ENCODE results near the gene CACNG1. TPM values are rescaled to one million over a fixed set of nuclear protein-coding genes. Genes with fewer than 3 reads are reported as not detected.

CACNG1 gene
- total RNA-seq, 1 experiment from 2014 or later: not detected

DNA sequence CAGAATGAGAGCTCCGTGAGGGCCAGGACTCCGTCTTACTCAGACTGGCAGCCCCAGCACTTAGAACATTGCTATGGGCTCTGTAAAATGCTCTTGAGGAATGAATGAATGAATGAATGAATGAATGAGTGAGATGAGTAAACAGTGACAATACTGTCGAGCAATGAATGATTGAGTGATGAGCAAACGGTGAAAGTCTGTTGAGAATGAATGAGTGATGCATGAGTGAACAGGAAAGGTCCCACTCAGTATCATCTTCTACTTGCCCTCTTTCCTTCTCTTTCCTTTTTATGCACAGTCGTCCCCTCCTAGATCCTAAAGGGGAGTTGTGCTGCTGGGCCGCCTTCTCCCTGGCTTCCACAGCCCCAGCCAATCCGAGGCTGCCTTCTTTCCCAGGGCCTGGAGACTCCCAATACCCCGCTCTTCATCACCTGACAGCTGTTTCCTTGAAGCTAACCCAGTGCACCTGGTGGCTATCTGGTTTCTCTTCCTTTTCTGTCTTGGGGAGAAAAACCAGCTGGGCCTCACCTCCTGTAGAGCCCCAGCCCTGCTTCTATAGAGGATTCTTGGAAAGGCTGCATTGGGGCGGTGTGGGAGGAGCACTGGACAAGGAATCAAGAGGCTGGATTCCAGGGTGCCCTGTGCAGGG is 32.7 kb upstream of the CACNG1 start:
- no TSS peak for BruUV-seq (replicated peaks)
- DNase-seq (ENCODE audit: unreplicated experiment): no peak
- no peaks in the 10 kb centered on the region for H3K9me3 Mint-ChIP-seq (ENCODE audit: unreplicated experiment)
- H3K4me1 Mint-ChIP-seq (ENCODE audit: insufficient read depth, unreplicated experiment): no peaks in the 10 kb centered on the region
- TF ChIP-seq, protein P1, sequence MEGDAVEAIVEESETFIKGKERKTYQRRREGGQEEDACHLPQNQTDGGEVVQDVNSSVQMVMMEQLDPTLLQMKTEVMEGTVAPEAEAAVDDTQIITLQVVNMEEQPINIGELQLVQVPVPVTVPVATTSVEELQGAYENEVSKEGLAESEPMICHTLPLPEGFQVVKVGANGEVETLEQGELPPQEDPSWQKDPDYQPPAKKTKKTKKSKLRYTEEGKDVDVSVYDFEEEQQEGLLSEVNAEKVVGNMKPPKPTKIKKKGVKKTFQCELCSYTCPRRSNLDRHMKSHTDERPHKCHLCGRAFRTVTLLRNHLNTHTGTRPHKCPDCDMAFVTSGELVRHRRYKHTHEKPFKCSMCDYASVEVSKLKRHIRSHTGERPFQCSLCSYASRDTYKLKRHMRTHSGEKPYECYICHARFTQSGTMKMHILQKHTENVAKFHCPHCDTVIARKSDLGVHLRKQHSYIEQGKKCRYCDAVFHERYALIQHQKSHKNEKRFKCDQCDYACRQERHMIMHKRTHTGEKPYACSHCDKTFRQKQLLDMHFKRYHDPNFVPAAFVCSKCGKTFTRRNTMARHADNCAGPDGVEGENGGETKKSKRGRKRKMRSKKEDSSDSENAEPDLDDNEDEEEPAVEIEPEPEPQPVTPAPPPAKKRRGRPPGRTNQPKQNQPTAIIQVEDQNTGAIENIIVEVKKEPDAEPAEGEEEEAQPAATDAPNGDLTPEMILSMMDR (IDR thresholded peaks at IDR 0.05; ENCODE audit: unreplicated experiment): no peak
- H3K27ac Mint-ChIP-seq (ENCODE audit: low read depth, unreplicated experiment): no peak overlapping the region
- POLR2A ChIA-PET: no interaction called here
- H3K27me3 Mint-ChIP-seq (ENCODE audit: insufficient read depth, unreplicated experiment): peaks cover 66% of the 10 kb centered on the region
- intact Hi-C loops (cut with micrococcal nuclease): no loop called here
- no peak overlapping the region for H3K4me3 Mint-ChIP-seq (ENCODE audit: unreplicated experiment)
- CTCF ChIA-PET: interaction anchor here (0.6 kb wide), 1 partner anchor 14 kb away, joined by 3 read pairs; no protein-coding TSS in a partner anchor
- no peaks in the 10 kb centered on the region for H3K36me3 Mint-ChIP-seq (ENCODE audit: insufficient read depth, unreplicated experiment)

DNA sequence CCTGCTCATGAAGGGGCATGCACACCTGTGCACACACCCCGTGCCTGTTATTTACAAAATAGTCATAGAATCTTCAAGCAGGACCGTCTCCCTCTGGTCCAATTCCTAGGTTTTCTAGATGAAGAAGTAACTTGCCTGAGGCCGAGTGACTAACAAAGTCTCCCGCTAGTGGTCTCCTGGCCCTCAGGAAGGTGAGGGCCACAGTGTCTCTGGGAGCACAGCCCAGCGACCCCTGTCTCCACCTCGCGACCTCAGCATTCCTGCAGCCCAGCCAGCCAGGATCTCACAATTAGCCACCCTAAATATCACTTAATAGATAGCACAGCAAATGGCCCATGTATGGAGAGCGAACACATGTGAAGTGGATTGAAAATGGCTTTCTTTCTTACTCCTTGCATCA is 30.5 kb upstream of the CACNG1 start:
- no TSS peak for BruUV-seq (replicated peaks)
- no peak for DNase-seq (ENCODE audit: unreplicated experiment)
- no peaks in the 10 kb centered on the region for H3K36me3 Mint-ChIP-seq (ENCODE audit: insufficient read depth, unreplicated experiment)
- peaks cover 45% of the 10 kb centered on the region for H3K27me3 Mint-ChIP-seq (ENCODE audit: insufficient read depth, unreplicated experiment)
- intact Hi-C loops (cut with micrococcal nuclease): no loop called here
- no peaks in the 10 kb centered on the region for H3K9me3 Mint-ChIP-seq (ENCODE audit: unreplicated experiment)
- H3K4me3 Mint-ChIP-seq (ENCODE audit: unreplicated experiment): no peak overlapping the region
- ChIA-PET POLR2A (no interaction called here), CTCF (no interaction called here)
- TF ChIP-seq, protein P1 (IDR thresholded peaks at IDR 0.05; ENCODE audit: unreplicated experiment): no peak
- no peaks in the 10 kb centered on the region for H3K4me1 Mint-ChIP-seq (ENCODE audit: insufficient read depth, unreplicated experiment)
- no peak overlapping the region for H3K27ac Mint-ChIP-seq (ENCODE audit: low read depth, unreplicated experiment)

- H3K27ac Mint-ChIP-seq (ENCODE audit: low read depth, unreplicated experiment): no peak overlapping the region
- H3K27me3 Mint-ChIP-seq (ENCODE audit: insufficient read depth, unreplicated experiment): peaks cover 35% of the 10 kb centered on the region
- CTCF ChIA-PET: no interaction called here
- no peaks in the 10 kb centered on the region for H3K9me3 Mint-ChIP-seq (ENCODE audit: unreplicated experiment)
- H3K4me3 Mint-ChIP-seq (ENCODE audit: unreplicated experiment): no peak overlapping the region
- intact Hi-C loops (cut with micrococcal nuclease): no loop called here
- no peaks in the 10 kb centered on the region for H3K36me3 Mint-ChIP-seq (ENCODE audit: insufficient read depth, unreplicated experiment)
- no peaks in the 10 kb centered on the region for H3K4me1 Mint-ChIP-seq (ENCODE audit: insufficient read depth, unreplicated experiment)
- TF ChIP-seq, protein P1 (IDR thresholded peaks at IDR 0.05; ENCODE audit: unreplicated experiment): no peak
- DNase-seq (ENCODE audit: unreplicated experiment): no peak
- POLR2A ChIA-PET: no interaction called here
- BruUV-seq (replicated peaks): no TSS peak
Measured at GRCh38 chr17:67015001-67015400, 29.4 kb upstream of the CACNG1 start.

GRCh38 chr17:67016039-67016762 is 28.2 kb upstream of the CACNG1 start:
- no peaks in the 10 kb centered on the region for H3K4me1 Mint-ChIP-seq (ENCODE audit: insufficient read depth, unreplicated experiment)
- H3K9me3 Mint-ChIP-seq (ENCODE audit: unreplicated experiment): no peaks in the 10 kb centered on the region
- TF ChIP-seq, protein P1 (IDR thresholded peaks at IDR 0.05; ENCODE audit: unreplicated experiment): no peak
- H3K27ac Mint-ChIP-seq (ENCODE audit: low read depth, unreplicated experiment): no peak overlapping the region
- no peak overlapping the region for H3K4me3 Mint-ChIP-seq (ENCODE audit: unreplicated experiment)
- ChIA-PET POLR2A (no interaction called here), CTCF (no interaction called here)
- no peak for DNase-seq (ENCODE audit: unreplicated experiment)
- H3K27me3 Mint-ChIP-seq (ENCODE audit: insufficient read depth, unreplicated experiment): peaks cover 23% of the 10 kb centered on the region
- intact Hi-C loops (cut with micrococcal nuclease): no loop called here
- no TSS peak for BruUV-seq (replicated peaks)
- no peaks in the 10 kb centered on the region for H3K36me3 Mint-ChIP-seq (ENCODE audit: insufficient read depth, unreplicated experiment)

Data from MCF 10A (cell line).